HG03280 (cell line): ENCODE measurements around the gene VWF.

Experiments
- ATAC-seq: cut with Tn5 transposase; IDR thresholded peaks from one replicate; pipeline ENCODE4 v1.9.1; 2021; ENCODE audit warnings: mild to moderate bottlenecking, moderate library complexity; ENCODE audit not compliant: unreplicated experiment

VWF gene

GRCh38 chr12:5964913-5965900 lies 159.3 kb downstream of the VWF start:
- no peak for ATAC-seq

DNA sequence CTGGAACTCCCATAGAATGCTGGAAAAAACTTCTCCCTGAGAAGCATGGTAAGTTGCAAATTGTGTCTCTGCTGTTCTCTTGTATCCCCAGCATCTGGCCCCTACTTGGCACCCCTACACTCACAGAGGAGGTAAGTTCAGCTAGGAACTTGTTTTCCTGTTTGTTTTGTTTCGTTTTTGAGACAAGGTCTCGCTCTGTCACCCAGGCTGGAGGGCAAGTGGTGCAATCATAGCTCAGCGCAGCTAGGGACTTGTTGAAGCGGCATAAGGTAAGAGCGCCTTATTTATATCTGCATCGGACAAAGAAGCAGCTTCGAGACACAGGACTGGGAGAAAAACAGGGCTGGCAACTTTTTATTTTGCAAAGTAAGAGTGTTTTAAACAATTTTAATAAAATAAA lies 161.0 kb downstream of the VWF start:
- ATAC-seq = no peak

- ATAC-seq = no peak
Measured at GRCh38 chr12:5960783-5961182, 163.7 kb downstream of the VWF start.

- no peak for ATAC-seq
Measured at GRCh38 chr12:5956987-5957386, 167.5 kb downstream of the VWF start.

GRCh38 chr12:5954661-5955060 lies 169.8 kb downstream of the VWF start:
- ATAC-seq = no peak

- no peak for ATAC-seq
Measured at GRCh38 chr12:5953835-5954586, 170.5 kb downstream of the VWF start.

DNA sequence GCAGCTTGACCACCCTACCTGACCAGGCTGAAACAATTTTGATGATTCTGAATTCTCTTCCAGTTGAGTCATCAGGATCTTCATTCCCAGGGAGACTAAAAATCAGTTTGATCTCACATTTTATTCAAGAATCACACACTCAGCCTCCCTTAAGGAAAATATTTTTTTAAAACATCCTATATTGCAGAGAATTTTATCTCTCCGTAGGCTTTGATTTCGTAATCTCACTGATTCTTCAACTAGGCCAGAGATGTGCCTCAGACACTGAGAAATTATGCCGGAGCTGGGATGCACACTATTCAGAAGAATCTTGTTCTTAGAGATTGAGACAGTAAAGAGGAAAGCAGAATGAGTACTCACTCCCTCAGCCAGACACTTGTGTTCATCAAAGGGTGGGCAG lies 172.4 kb downstream of the VWF start:
- ATAC-seq = no peak

- no peak for ATAC-seq
Measured at GRCh38 chr12:5948696-5949095, 175.8 kb downstream of the VWF start.

DNA sequence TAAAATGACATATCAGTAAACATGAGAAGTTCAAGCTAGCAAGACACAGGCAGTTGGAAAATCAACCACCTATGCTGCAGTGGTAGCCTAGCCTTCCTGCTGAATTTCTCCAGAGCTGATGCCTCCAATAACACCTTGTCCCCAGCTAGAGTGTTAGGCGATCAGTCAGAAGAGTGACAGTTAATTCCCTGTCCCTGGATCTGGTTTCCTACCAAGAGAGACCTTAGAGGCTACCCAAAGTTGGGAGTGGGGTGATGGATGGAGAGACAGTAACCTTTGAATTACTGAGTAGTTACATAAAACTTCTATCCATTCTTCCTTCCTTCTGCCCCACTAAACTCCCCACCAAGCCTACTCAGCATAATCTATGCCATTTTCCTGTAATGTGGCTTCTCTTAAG lies 177.5 kb downstream of the VWF start:
- no peak for ATAC-seq

DNA sequence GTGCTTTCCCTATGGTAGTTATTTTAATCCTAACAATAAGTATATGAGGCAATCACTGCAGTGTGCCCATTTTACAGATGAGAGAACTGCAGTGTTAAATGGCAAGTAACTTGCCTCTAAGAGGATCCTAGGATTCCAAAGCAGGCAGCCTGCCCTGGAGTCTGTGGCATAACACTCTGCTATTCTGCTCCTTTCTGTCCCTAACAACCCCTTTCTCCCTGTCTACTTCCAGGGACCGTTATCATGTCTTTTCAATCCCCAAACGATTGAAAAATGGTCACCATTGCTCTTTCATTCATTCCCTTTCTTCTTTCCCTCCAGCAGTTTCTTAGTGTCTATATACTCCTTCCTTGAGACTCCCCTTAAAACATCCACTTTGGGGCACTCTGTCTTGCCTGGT lies 178.1 kb downstream of the VWF start:
- no peak for ATAC-seq

GRCh38 chr12:5945071-5946008 lies 179.1 kb downstream of the VWF start, which contains the start of gene ANO2:
Gene ANO2, minus strand, starts transcription at chr12:5945259. Its CDS starts 42 bp downstream, at chr12:5945217.
- no peak for ATAC-seq

- ATAC-seq = no peak
Measured at GRCh38 chr12:5944688-5945070, 179.8 kb downstream of the VWF start.

DNA sequence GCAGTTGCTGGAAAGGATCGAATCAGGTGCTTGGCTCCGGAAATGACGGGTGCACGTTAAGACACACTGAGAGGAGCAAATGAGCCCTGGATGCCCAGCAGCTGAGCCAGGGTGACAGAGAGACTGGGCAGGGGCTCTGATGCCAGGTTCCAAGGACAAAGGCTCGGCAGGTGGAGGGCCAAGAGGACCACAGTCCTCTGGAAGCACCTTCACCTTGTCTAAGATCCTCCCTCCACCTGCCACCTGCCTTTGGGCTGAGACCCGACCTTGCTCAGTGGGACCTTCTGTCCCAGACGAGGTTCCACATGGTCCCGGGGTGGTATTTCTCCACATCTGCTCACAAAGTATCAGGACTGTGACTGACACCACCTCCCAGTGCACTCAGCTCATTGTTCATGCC lies 180.4 kb downstream of the VWF start:
- ATAC-seq = no peak

- no peak for ATAC-seq
Measured at GRCh38 chr12:5941907-5942306, 182.6 kb downstream of the VWF start.

GRCh38 chr12:5927732-5928516 lies 196.5 kb downstream of the VWF start:
- ATAC-seq = no peak

DNA sequence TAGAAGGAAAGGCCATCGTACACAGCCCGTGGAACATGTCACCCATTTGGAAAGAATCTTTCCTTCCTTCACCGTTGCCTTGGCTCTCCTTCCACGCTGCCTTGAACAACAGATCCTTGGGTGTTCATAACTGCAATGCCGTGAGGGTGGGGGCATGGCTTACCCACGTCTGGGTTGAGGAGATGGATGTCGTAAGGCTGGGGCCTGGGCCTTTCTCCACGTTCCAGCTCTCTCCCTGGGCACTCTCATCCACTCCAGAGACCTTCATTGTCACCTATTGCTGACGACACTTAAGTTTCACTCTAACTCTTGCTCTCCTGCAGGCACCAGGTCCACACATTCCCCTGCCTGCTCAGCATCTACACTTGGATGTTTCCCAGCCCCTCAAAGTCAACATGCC lies 198.8 kb downstream of the VWF start:
- ATAC-seq = no peak

DNA sequence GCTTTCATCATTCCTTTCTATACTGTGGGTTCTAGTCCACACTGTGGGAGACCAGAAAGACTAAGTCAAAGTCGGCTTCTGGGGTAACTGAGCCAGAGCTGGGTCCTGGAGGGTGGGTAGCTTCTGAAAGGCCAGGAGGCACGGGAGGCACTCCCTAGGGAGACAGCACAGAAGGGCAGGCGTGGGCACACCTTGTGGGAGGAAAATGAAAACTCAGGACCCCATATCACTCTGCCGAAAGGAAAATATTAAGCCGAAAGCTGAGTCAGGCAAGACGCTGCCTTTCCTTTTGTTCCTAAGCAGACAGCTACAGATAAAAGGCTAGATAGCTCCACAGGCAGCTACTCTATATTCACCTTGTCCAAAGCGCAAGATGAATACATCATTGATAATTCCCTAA lies 200.1 kb downstream of the VWF start:
- ATAC-seq = no peak

DNA sequence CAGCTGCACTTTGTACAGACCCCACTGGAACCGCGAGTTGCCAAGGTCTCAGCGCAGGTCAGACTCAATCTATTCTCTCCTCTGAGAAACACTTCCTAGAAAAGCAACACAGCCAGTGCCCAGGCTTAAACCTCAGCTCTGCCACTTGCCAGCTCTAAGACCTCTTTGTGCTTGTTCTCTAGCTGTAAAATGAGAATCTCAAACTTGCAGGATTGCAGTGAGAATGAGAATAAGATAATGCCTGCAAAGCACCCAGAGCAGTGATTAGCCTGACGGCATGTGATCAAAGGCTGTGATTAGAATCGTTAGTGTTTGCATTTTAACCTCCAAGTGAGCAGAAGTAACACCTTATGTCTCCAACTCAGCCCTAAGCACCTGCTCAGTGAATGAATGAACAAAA lies 200.7 kb downstream of the VWF start:
- ATAC-seq = no peak

- no peak for ATAC-seq
Measured at GRCh38 chr12:5923043-5923605, 201.3 kb downstream of the VWF start.
